NOMO-1 (cell line): ENCODE results near the gene ZNF362.
"Not testable (repeated sequence)": the region's sequence is repeated elsewhere in the genome, so short reads cannot be mapped to it uniquely, and the experiment has no call there.

Source experiments
- DNase-seq, 2 experiments: peaks; one replicate each; lab custom pipeline; 2025; ENCODE audit not compliant: unreplicated experiment in 2 of 2; lab: John Stamatoyannopoulos, UW

The ZNF362 gene

GRCh38 chr1:33302325-33302724 lies 46.0 kb downstream of the ZNF362 start:
- peak in 1 of 2 experiments; percentile 8 for DNase-seq

GRCh38 chr1:33305016-33305415 lies 48.7 kb downstream of the ZNF362 start:
- DNase-seq: no peak

GRCh38 chr1:33305816-33306652 lies 49.7 kb downstream of the ZNF362 start:
- no peak for DNase-seq

GRCh38 chr1:33306653-33307493 lies 50.6 kb downstream of the ZNF362 start:
- no peak for DNase-seq

GRCh38 chr1:33307494-33307864 lies 51.2 kb downstream of the ZNF362 start:
- no peak for DNase-seq

GRCh38 chr1:33309351-33309750 lies 53.1 kb downstream of the ZNF362 start:
- not testable (repeated sequence) for DNase-seq

GRCh38 chr1:33310702-33311101 lies 54.4 kb downstream of the ZNF362 start:
- DNase-seq: no peak

- no peak for DNase-seq
Measured at GRCh38 chr1:33311706-33312412, 55.6 kb downstream of the ZNF362 start.

- DNase-seq: no peak
Measured at GRCh38 chr1:33312413-33312749, 56.1 kb downstream of the ZNF362 start.

- no peak for DNase-seq
Measured at GRCh38 chr1:33314416-33314815, 58.1 kb downstream of the ZNF362 start.

GRCh38 chr1:33316601-33317000 lies 60.3 kb downstream of the ZNF362 start:
- no peak for DNase-seq

- no peak for DNase-seq
Measured at GRCh38 chr1:33317354-33317753, 61.1 kb downstream of the ZNF362 start.

GRCh38 chr1:33317946-33318345 lies 61.7 kb downstream of the ZNF362 start:
- no peak for DNase-seq

- DNase-seq: no peak
Measured at GRCh38 chr1:33319186-33319948, 63.1 kb downstream of the ZNF362 start.

GRCh38 chr1:33319949-33320618 lies 63.8 kb downstream of the ZNF362 start:
- DNase-seq: no peak

- no peak for DNase-seq
Measured at GRCh38 chr1:33320619-33321165, 64.4 kb downstream of the ZNF362 start, which contains the start of gene A3GALT2. Gene A3GALT2, minus strand, starts transcription at chr1:33321098. Its CDS starts 0 bp downstream, at chr1:33321098.

- no peak for DNase-seq
Measured at GRCh38 chr1:33321178-33321577, 64.9 kb downstream of the ZNF362 start.

GRCh38 chr1:33322109-33322508 lies 65.8 kb downstream of the ZNF362 start:
- no peak for DNase-seq

GRCh38 chr1:33322870-33323585 lies 66.7 kb downstream of the ZNF362 start:
- no peak for DNase-seq
